K562 (cell line): ENCODE results near the gene TACC3. TPM values are rescaled to one million over a fixed set of nuclear protein-coding genes. Genes with fewer than 3 reads are reported as not detected.
A peak's percentile ranks its signal among the peaks of the same experiment; 100 is the strongest.

Experiments
- BRD9 ChIP-seq: fragments of 450-650 bp; IDR thresholded peaks from 2 replicates; pipeline ENCODE4 v1.6.1; 2018; ENCODE audit warnings: low read depth; ENCODE audit not compliant: partially characterized antibody
- CHD1 ChIP-seq: fragments of 200-600 bp; sonication (generic); IDR thresholded peaks from one replicate; pipeline ENCODE4 v1.6.1; 2012; ENCODE audit warnings: mild to moderate bottlenecking, moderate library complexity, low read length, inconsistent platforms
- CREM ChIP-seq: IDR thresholded peaks from 2 replicates; pipeline ENCODE4 v1.6.1; 2014; ENCODE audit warnings: antibody characterized with exemption, low read depth
- HNRNPH1 ChIP-seq: fragments of 200-400 bp; formaldehyde crosslinking; optimal IDR thresholded peaks from 2 replicates; pipeline ENCODE3; 2017; ENCODE audit warnings: low read depth, mild to moderate bottlenecking, low read length, moderate library complexity
- KDM2B ChIP-seq: fragments of 250-450 bp; sonication (Bioruptor Pico); IDR thresholded peaks from 2 replicates; pipeline ENCODE4 v1.8.0; 2021; ENCODE audit warnings: mild to moderate bottlenecking, moderate library complexity
- NFE2 ChIP-seq: IDR thresholded peaks from 2 replicates; pipeline ENCODE4 v1.6.1; 2014; ENCODE audit warnings: antibody characterized with exemption, low read depth
- NR0B1 ChIP-seq: fragments of 450-650 bp; IDR thresholded peaks from one replicate; pipeline ENCODE4 v1.6.1; 2018; ENCODE audit warnings: mild to moderate bottlenecking, moderate library complexity; ENCODE audit not compliant: partially characterized antibody
- SIN3A ChIP-seq, 2 experiments: fragments of 150-350 bp in 1 of 2; IDR thresholded peaks; 2 replicates each; pipeline ENCODE4 v1.6.1; 2011 to 2016; ENCODE audit warnings: borderline replicate concordance in 2 of 2, low read depth in 2 of 2, low read length in 2 of 2, mild to moderate bottlenecking in 2 of 2, moderate library complexity in 2 of 2; ENCODE audit not compliant: control insufficient read depth in 1 of 2
- U2AF1 ChIP-seq: fragments of 200-400 bp; formaldehyde crosslinking; optimal IDR thresholded peaks from 2 replicates; pipeline ENCODE3; 2017; ENCODE audit warnings: mild to moderate bottlenecking, low read depth, low read length, moderate library complexity
- VEZF1 ChIP-seq: fragments of 200-800 bp; sonication (Bioruptor generic); IDR thresholded peaks from 2 replicates; pipeline ENCODE4 v1.6.1; 2017; ENCODE audit warnings: missing genetic modification characterization, missing compliant biosample characterization
- polyA plus RNA-seq, 8 experiments: library from polyadenylated mRNA; depleted of rRNA in 4 of 8; stranded (reverse) in 5 of 8; unstranded in 3 of 8; fragments of >200 nt; fragmentation: Nextera tagmentation in 2 of 8; fragmentation: Illumina TruSeq in 1 of 8; extraction: Ambion mirVana in 2 of 8; extraction: Trizol in 1 of 8; gene quantifications; 2 replicates each; pipeline versions ENCODE4 v1.2.1 to v1.2.3, GENCODE V29; 2011 to 2014; ENCODE audit warnings: inconsistent platforms in 1 of 8, missing spikeins in 1 of 8
- total RNA-seq, 7 experiments: library from RNA; depleted of rRNA in 6 of 7; stranded (reverse); fragments of >200 nt in 6 of 7; fragmentation: Illumina TruSeq in 2 of 7; extraction: Trizol in 2 of 7; gene quantifications; 2 replicates each; pipeline versions ENCODE4 v1.2.1 to v1.2.3, GENCODE V29; 2011 to 2021; ENCODE audit warnings: low replicate concordance in 1 of 7
- TF ChIP-seq, protein P1 (sequence below): sonication (generic); formaldehyde crosslinking; IDR thresholded peaks from 2 replicates; pipeline ENCODE4 v1.8.0; 2022; ENCODE audit warnings: missing genetic modification reagents, mild to moderate bottlenecking, borderline replicate concordance
- TF ChIP-seq, protein P2 (sequence below), 2 experiments: fragments of 450-650 bp in 1 of 2; sonication (generic) in 1 of 2; formaldehyde crosslinking; conservative IDR thresholded peaks; 2 replicates each; pipeline versions ENCODE4 v1.4.0 to v1.8.1; 2020 to 2022; ENCODE audit warnings: mild to moderate bottlenecking in 1 of 2, missing genetic modification reagents in 1 of 2
- TF ChIP-seq, protein P3 (sequence below), 2 experiments: IDR thresholded peaks; 2 replicates each; pipeline ENCODE4 v1.6.1; 2012; ENCODE audit warnings: improper control_type of control experiment in 2 of 2, low read depth in 2 of 2, low read length in 2 of 2, borderline replicate concordance in 1 of 2
- TF ChIP-seq, protein P4 (sequence below): fragments of 250-450 bp; sonication (Bioruptor Pico); IDR thresholded peaks from 2 replicates; pipeline ENCODE4 v1.8.0; 2021; ENCODE audit warnings: moderate library complexity, mild to moderate bottlenecking, inconsistent platforms

The TACC3 gene
- total and polyA plus RNA-seq, 9 of the 15 experiments (the other 6 are each of a cell fraction or from before 2014, with no cell fraction given) = 1.9 to 122 (median 55.6) TPM

DNA sequence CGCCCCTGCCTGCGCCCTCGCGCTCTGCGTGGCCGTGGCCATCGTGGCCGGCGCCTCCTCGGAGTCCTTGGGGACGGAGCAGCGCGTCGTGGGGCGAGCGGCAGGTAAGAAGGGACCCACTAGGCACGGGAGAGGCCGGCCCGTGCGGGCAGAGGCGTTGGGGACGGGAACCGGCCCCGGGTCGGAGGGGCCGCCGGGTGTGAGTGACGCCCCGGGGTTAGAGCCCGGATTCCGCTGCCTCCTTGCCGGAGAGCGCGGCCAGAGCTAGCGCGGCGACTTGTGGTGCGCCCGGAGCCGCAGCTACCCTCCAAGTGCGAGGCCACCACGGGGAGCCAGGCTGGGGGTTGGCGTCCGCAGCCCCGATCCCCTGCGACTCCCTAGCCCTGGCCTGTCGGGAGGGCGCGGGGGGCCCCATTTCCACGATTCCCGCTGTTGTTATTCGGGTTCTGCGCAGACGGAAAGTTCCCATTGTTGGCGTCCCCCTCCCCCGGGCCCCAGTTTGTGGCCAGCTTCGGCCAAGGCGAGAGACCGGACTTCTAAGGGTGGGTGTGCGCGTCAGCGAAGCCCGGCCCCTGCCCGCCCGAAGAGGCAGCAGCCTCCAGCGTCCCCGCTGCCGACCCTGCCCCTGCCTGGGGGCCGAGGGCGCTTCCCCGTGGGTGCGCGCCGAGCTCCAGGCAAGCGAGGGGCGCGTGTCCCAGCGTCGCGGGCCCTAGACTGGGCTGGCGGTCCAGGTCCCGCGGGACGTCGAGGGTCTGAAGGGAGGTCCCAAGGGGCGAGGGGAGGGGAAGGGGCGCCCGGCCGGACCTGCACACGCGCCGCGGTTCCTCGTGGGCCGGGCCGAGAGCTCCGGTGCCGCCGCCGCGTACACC is 72.9 kb downstream of the TACC3 start (continued):
- TF ChIP-seq, protein P1, sequence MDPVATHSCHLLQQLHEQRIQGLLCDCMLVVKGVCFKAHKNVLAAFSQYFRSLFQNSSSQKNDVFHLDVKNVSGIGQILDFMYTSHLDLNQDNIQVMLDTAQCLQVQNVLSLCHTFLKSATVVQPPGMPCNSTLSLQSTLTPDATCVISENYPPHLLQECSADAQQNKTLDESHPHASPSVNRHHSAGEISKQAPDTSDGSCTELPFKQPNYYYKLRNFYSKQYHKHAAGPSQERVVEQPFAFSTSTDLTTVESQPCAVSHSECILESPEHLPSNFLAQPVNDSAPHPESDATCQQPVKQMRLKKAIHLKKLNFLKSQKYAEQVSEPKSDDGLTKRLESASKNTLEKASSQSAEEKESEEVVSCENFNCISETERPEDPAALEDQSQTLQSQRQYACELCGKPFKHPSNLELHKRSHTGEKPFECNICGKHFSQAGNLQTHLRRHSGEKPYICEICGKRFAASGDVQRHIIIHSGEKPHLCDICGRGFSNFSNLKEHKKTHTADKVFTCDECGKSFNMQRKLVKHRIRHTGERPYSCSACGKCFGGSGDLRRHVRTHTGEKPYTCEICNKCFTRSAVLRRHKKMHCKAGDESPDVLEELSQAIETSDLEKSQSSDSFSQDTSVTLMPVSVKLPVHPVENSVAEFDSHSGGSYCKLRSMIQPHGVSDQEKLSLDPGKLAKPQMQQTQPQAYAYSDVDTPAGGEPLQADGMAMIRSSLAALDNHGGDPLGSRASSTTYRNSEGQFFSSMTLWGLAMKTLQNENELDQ (CRISPR knock-in tag) = no peak
- TF ChIP-seq NFE2 (no peak), BRD9 (no peak), SIN3A (IDR thresholded peaks at IDR 0.05; ENCODE audit: borderline replicate concordance in 2 of 2, control insufficient read depth in 1 of 2, low read depth in 2 of 2, low read length in 2 of 2) (peak in 1 of 2 experiments; percentile 30; a peak in 2 of 4 replicates), U2AF1 (peak; percentile 21), HNRNPH1 (no peak), CREM (0 out of 2 replicates have a peak, but pooled peaks have one; percentile 1), NR0B1 (no peak), CHD1 (peak; percentile 95), VEZF1 (CRISPR knock-in tag) (no peak), KDM2B (no peak)
- TF ChIP-seq, protein P2, sequence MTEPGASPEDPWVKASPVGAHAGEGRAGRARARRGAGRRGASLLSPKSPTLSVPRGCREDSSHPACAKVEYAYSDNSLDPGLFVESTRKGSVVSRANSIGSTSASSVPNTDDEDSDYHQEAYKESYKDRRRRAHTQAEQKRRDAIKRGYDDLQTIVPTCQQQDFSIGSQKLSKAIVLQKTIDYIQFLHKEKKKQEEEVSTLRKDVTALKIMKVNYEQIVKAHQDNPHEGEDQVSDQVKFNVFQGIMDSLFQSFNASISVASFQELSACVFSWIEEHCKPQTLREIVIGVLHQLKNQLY (CRISPR knock-in tag; conservative IDR thresholded peaks at IDR 0.05) = no peak
- TF ChIP-seq, protein P3, sequence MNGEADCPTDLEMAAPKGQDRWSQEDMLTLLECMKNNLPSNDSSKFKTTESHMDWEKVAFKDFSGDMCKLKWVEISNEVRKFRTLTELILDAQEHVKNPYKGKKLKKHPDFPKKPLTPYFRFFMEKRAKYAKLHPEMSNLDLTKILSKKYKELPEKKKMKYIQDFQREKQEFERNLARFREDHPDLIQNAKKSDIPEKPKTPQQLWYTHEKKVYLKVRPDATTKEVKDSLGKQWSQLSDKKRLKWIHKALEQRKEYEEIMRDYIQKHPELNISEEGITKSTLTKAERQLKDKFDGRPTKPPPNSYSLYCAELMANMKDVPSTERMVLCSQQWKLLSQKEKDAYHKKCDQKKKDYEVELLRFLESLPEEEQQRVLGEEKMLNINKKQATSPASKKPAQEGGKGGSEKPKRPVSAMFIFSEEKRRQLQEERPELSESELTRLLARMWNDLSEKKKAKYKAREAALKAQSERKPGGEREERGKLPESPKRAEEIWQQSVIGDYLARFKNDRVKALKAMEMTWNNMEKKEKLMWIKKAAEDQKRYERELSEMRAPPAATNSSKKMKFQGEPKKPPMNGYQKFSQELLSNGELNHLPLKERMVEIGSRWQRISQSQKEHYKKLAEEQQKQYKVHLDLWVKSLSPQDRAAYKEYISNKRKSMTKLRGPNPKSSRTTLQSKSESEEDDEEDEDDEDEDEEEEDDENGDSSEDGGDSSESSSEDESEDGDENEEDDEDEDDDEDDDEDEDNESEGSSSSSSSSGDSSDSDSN (IDR thresholded peaks at IDR 0.05; ENCODE audit: borderline replicate concordance in 1 of 2, low read depth in 2 of 2, low read length in 2 of 2) = peak; percentile 55 to 93; a peak in 1 of 4 replicates
- TF ChIP-seq, protein P4, sequence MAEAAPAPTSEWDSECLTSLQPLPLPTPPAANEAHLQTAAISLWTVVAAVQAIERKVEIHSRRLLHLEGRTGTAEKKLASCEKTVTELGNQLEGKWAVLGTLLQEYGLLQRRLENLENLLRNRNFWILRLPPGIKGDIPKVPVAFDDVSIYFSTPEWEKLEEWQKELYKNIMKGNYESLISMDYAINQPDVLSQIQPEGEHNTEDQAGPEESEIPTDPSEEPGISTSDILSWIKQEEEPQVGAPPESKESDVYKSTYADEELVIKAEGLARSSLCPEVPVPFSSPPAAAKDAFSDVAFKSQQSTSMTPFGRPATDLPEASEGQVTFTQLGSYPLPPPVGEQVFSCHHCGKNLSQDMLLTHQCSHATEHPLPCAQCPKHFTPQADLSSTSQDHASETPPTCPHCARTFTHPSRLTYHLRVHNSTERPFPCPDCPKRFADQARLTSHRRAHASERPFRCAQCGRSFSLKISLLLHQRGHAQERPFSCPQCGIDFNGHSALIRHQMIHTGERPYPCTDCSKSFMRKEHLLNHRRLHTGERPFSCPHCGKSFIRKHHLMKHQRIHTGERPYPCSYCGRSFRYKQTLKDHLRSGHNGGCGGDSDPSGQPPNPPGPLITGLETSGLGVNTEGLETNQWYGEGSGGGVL (CRISPR knock-in tag) = no peak
